Measurements from ENCODE around the gene SYDE2. TPM values are rescaled to one million over a fixed set of nuclear protein-coding genes. Genes with fewer than 3 reads are reported as not detected.
"Not testable (repeated sequence)": the region's sequence is repeated elsewhere in the genome, so short reads cannot be mapped to it uniquely, and the experiment has no call there.

Gene SYDE2
- total RNA-seq, 2 experiments from 2014 or later: 2.7 to 2.8 TPM

GRCh38 chr1:85202864-85203255 lies 2.0 kb upstream of the SYDE2 start:
- Mint-ChIP-seq H3K9me3 (no peaks in the 10 kb centered on the region), H3K36me3 (peaks cover 3% of the 10 kb centered on the region), H3K4me3 (no peak overlapping the region), H3K27ac (no peak overlapping the region), H3K4me1 (ENCODE audit: low read depth) (peaks cover 20% of the 10 kb centered on the region), H3K27me3 (peaks cover 9% of the 10 kb centered on the region)
- ChIA-PET CTCF (interaction anchor here (1.3 to 1.5 kb wide), 2 partner anchors 52 to 258 kb away, joined by 5 to 6 read pairs; no protein-coding TSS in a partner anchor), POLR2A (no interaction called here)
- intact Hi-C loops (cut with micrococcal nuclease): loop anchor here (5.0 kb wide), 2 partner anchors 39 to 511 kb away; partner anchors contain the start of gene SSX2IP
- DNase-seq: no peak

- H3K27ac Mint-ChIP-seq: peak overlapping the region; percentile 89
- ChIA-PET CTCF (interaction anchor here (1.2 to 1.5 kb wide), 3 partner anchors 52 to 257 kb away, joined by 4 to 6 read pairs (median 5); partner anchors contain the start of gene C1orf52), POLR2A (interaction anchor here (1.2 kb wide), 1 partner anchor 45 kb away, joined by 3 read pairs; no protein-coding TSS in a partner anchor)
- DNase-seq: no peak
- H3K36me3 Mint-ChIP-seq: peaks cover 3% of the 10 kb centered on the region
- intact Hi-C loops (cut with micrococcal nuclease): loop anchor here (5.0 kb wide), 2 partner anchors 40 to 510 kb away; partner anchors contain the start of gene SSX2IP
- H3K27me3 Mint-ChIP-seq: peaks cover 5% of the 10 kb centered on the region
- H3K4me1 Mint-ChIP-seq (ENCODE audit: low read depth): peaks cover 21% of the 10 kb centered on the region
- peak overlapping the region; percentile 97 for H3K4me3 Mint-ChIP-seq
- no peaks in the 10 kb centered on the region for H3K9me3 Mint-ChIP-seq
Observed at GRCh38 chr1:85202092-85202863, 1.5 kb upstream of the SYDE2 start.

- H3K36me3 Mint-ChIP-seq: peaks cover 3% of the 10 kb centered on the region
- ChIA-PET POLR2A (interaction anchor here (0.6 to 1.2 kb wide), 3 partner anchors 46 to 75 kb away, joined by 3 read pairs; partner anchors contain the start of gene BCL10), CTCF (interaction anchor here (1.2 to 1.5 kb wide), 3 partner anchors 53 to 257 kb away, joined by 4 to 6 read pairs (median 5); partner anchors contain the start of gene C1orf52)
- H3K9me3 Mint-ChIP-seq: no peaks in the 10 kb centered on the region
- intact Hi-C loops (cut with micrococcal nuclease): loop anchor here (1.0 to 5.0 kb wide), 8 partner anchors 23 to 697 kb away; partner anchors contain the start of genes BCL10, C1orf52, MCOLN2 and SSX2IP
- peak overlapping the region; percentile 97 for H3K4me3 Mint-ChIP-seq
- H3K27ac Mint-ChIP-seq: peak overlapping the region; percentile 89
- DNase-seq: peak; percentile 70
- peaks cover 21% of the 10 kb centered on the region for H3K4me1 Mint-ChIP-seq (ENCODE audit: low read depth)
- H3K27me3 Mint-ChIP-seq: peaks cover 5% of the 10 kb centered on the region
Observed at GRCh38 chr1:85201340-85202091, 700 bp upstream of the SYDE2 start.

GRCh38 chr1:85199667-85200462 lies 951 bp downstream of the SYDE2 start:
- Mint-ChIP-seq H3K27me3 (peaks cover 5% of the 10 kb centered on the region), H3K36me3 (peaks cover 3% of the 10 kb centered on the region), H3K4me1 (ENCODE audit: low read depth) (peaks cover 26% of the 10 kb centered on the region), H3K27ac (no peak overlapping the region), H3K4me3 (peak overlapping the region; percentile 84), H3K9me3 (no peaks in the 10 kb centered on the region)
- ChIA-PET POLR2A (interaction anchor here (1.1 kb wide), 1 partner anchor 76 kb away, joined by 3 read pairs; the partner anchor contains the start of gene BCL10), CTCF (interaction anchor here (0.7 to 1.6 kb wide), 6 partner anchors 12 to 257 kb away, joined by 3 to 7 read pairs (median 3); partner anchors contain the start of gene C1orf52)
- no peak for DNase-seq
- intact Hi-C loops (cut with micrococcal nuclease): loop anchor here (2.0 to 5.0 kb wide), 5 partner anchors 21 to 695 kb away; partner anchors contain the start of genes MCOLN2 and SSX2IP

- Mint-ChIP-seq H3K4me3 (no peak overlapping the region), H3K36me3 (peaks cover 3% of the 10 kb centered on the region), H3K9me3 (no peaks in the 10 kb centered on the region), H3K4me1 (ENCODE audit: low read depth) (peaks cover 26% of the 10 kb centered on the region), H3K27ac (no peak overlapping the region), H3K27me3 (peaks cover 3% of the 10 kb centered on the region)
- intact Hi-C loops (cut with micrococcal nuclease): no loop called here
- ChIA-PET CTCF (interaction anchor here (0.7 to 0.8 kb wide), 2 partner anchors 56 to 61 kb away, joined by 3 read pairs; partner anchors contain the start of gene C1orf52), POLR2A (no interaction called here)
- no peak for DNase-seq
Observed at GRCh38 chr1:85198864-85199263, 2.0 kb downstream of the SYDE2 start.

GRCh38 chr1:85196358-85196757 lies 4.5 kb downstream of the SYDE2 start:
- no peak for DNase-seq
- intact Hi-C loops (cut with micrococcal nuclease): no loop called here
- no peak overlapping the region for H3K4me3 Mint-ChIP-seq
- CTCF ChIA-PET: interaction anchor here (0.6 kb wide), 2 partner anchors 314 to 325 kb away, joined by 3 to 4 read pairs; no protein-coding TSS in a partner anchor
- H3K9me3 Mint-ChIP-seq: no peaks in the 10 kb centered on the region
- H3K36me3 Mint-ChIP-seq: no peaks in the 10 kb centered on the region
- no peak overlapping the region for H3K27ac Mint-ChIP-seq
- H3K4me1 Mint-ChIP-seq (ENCODE audit: low read depth): peaks cover 19% of the 10 kb centered on the region
- POLR2A ChIA-PET: no interaction called here
- no peaks in the 10 kb centered on the region for H3K27me3 Mint-ChIP-seq

GRCh38 chr1:85195703-85196102 lies 5.1 kb downstream of the SYDE2 start:
- H3K27ac Mint-ChIP-seq: no peak overlapping the region
- CTCF ChIA-PET: no interaction called here
- POLR2A ChIA-PET: no interaction called here
- no peak overlapping the region for H3K4me3 Mint-ChIP-seq
- no peaks in the 10 kb centered on the region for H3K27me3 Mint-ChIP-seq
- H3K4me1 Mint-ChIP-seq (ENCODE audit: low read depth): peaks cover 19% of the 10 kb centered on the region
- no peaks in the 10 kb centered on the region for H3K9me3 Mint-ChIP-seq
- no peak for DNase-seq
- intact Hi-C loops (cut with micrococcal nuclease): no loop called here
- no peaks in the 10 kb centered on the region for H3K36me3 Mint-ChIP-seq

GRCh38 chr1:85192129-85192528 lies 8.7 kb downstream of the SYDE2 start:
- H3K27ac Mint-ChIP-seq; H3K4me3 Mint-ChIP-seq; H3K27me3 Mint-ChIP-seq; intact Hi-C loops (cut with micrococcal nuclease); H3K9me3 Mint-ChIP-seq; DNase-seq; H3K4me1 Mint-ChIP-seq (ENCODE audit: low read depth); H3K36me3 Mint-ChIP-seq; POLR2A ChIA-PET: not testable (repeated sequence)
- CTCF ChIA-PET: interaction anchor here (1.2 kb wide), 1 partner anchor 20 kb away, joined by 3 read pairs; no protein-coding TSS in a partner anchor

- no peak for DNase-seq
- no peak overlapping the region for H3K4me3 Mint-ChIP-seq
- no peak overlapping the region for H3K27ac Mint-ChIP-seq
- H3K27me3 Mint-ChIP-seq: no peaks in the 10 kb centered on the region
- intact Hi-C loops (cut with micrococcal nuclease): no loop called here
- ChIA-PET CTCF (no interaction called here), POLR2A (no interaction called here)
- no peaks in the 10 kb centered on the region for H3K4me1 Mint-ChIP-seq (ENCODE audit: low read depth)
- H3K36me3 Mint-ChIP-seq: peaks cover 7% of the 10 kb centered on the region
- H3K9me3 Mint-ChIP-seq: no peaks in the 10 kb centered on the region
Observed at GRCh38 chr1:85189120-85189519, 11.7 kb downstream of the SYDE2 start.

- intact Hi-C loops (cut with micrococcal nuclease): no loop called here
Observed at GRCh38 chr1:85188530-85188929, 12.3 kb downstream of the SYDE2 start.

GRCh38 chr1:85187021-85187420 lies 13.8 kb downstream of the SYDE2 start:
- H3K4me3 Mint-ChIP-seq; H3K9me3 Mint-ChIP-seq; POLR2A ChIA-PET; DNase-seq; intact Hi-C loops (cut with micrococcal nuclease); H3K27me3 Mint-ChIP-seq; CTCF ChIA-PET; H3K27ac Mint-ChIP-seq; H3K4me1 Mint-ChIP-seq (ENCODE audit: low read depth); H3K36me3 Mint-ChIP-seq: not testable (repeated sequence)

More at GRCh38 chr1:85188530-85188929, 12.3 kb downstream of the SYDE2 start:
- ChIA-PET POLR2A (no interaction called here), CTCF (interaction anchor here (0.6 to 0.7 kb wide), 2 partner anchors 11 to 51 kb away, joined by 3 read pairs; no protein-coding TSS in a partner anchor)
- Mint-ChIP-seq H3K27ac (no peak overlapping the region), H3K9me3 (no peaks in the 10 kb centered on the region), H3K36me3 (peaks cover 7% of the 10 kb centered on the region), H3K27me3 (no peaks in the 10 kb centered on the region), H3K4me1 (ENCODE audit: low read depth) (no peaks in the 10 kb centered on the region), H3K4me3 (no peak overlapping the region)
- no peak for DNase-seq
